H9 (cell line): ENCODE results near the gene MED8. TPM values are rescaled to one million over a fixed set of nuclear protein-coding genes. Genes with fewer than 3 reads are reported as not detected.

Experiments used
- DNase-seq: peaks from one replicate; pipeline ENCODE4 v3.0.0-alpha.2; 2017
- H2AFZ ChIP-seq: one replicate; pipeline ENCODE4 v1.6.1; 2013; ENCODE audit warnings: mild to moderate bottlenecking, low read length, control low read depth, moderate library complexity
- H2AK5ac ChIP-seq: 2 replicates; pipeline ENCODE4 v1.6.1; 2013; ENCODE audit warnings: low read length, control low read depth, mixed read lengths; ENCODE audit not compliant: insufficient read length
- H2BK120ac ChIP-seq: one replicate; pipeline ENCODE4 v1.6.1; 2013; ENCODE audit warnings: low read depth, mild to moderate bottlenecking, low read length, control low read depth, inconsistent platforms; ENCODE audit not compliant: poor library complexity, severe bottlenecking
- H2BK12ac ChIP-seq: 2 replicates; pipeline ENCODE4 v1.6.1; 2013; ENCODE audit warnings: low read length, control low read depth, mixed read lengths, low read depth; ENCODE audit not compliant: insufficient read length
- H2BK15ac ChIP-seq: 2 replicates; pipeline ENCODE4 v1.6.1; 2013; ENCODE audit warnings: low read depth, low read length, control low read depth
- H2BK20ac ChIP-seq: one replicate; pipeline ENCODE4 v1.6.1; 2013; ENCODE audit warnings: low read depth, mild to moderate bottlenecking, low read length, control low read depth, inconsistent platforms; ENCODE audit not compliant: poor library complexity, severe bottlenecking
- H2BK5ac ChIP-seq: 2 replicates; pipeline ENCODE4 v1.6.1; 2013; ENCODE audit warnings: low read length, control low read depth, mixed read lengths; ENCODE audit not compliant: insufficient read length
- H3K14ac ChIP-seq: 2 replicates; pipeline ENCODE4 v1.6.1; 2013; ENCODE audit warnings: low read length, control low read depth; ENCODE audit not compliant: insufficient read depth
- H3K18ac ChIP-seq: 2 replicates; pipeline ENCODE4 v1.6.1; 2013; ENCODE audit warnings: low read depth, mild to moderate bottlenecking, mixed read lengths, low read length, control low read depth; ENCODE audit not compliant: insufficient read length
- H3K23ac ChIP-seq: 2 replicates; pipeline ENCODE4 v1.6.1; 2013; ENCODE audit warnings: low read length, control low read depth, mixed read lengths, low read depth; ENCODE audit not compliant: insufficient read length
- H3K23me2 ChIP-seq: 2 replicates; pipeline ENCODE4 v1.6.1; 2013; ENCODE audit warnings: low read depth, mild to moderate bottlenecking, mixed read lengths, low read length, control low read depth; ENCODE audit not compliant: insufficient read length, poor library complexity, severe bottlenecking
- H3K27ac ChIP-seq: 2 replicates; pipeline ENCODE4 v1.5.1; 2013; ENCODE audit warnings: low read length, control low read depth, mixed read lengths, low read depth; ENCODE audit not compliant: insufficient read length
- H3K27me3 ChIP-seq: 2 replicates; pipeline ENCODE4 v1.6.1; 2013; ENCODE audit warnings: low read length, control low read depth, inconsistent platforms; ENCODE audit not compliant: insufficient read depth
- H3K4ac ChIP-seq: 2 replicates; pipeline ENCODE4 v1.6.1; 2013; ENCODE audit warnings: low read depth, mild to moderate bottlenecking, control low read depth, inconsistent platforms, low read length, moderate library complexity
- H3K4me1 ChIP-seq: 2 replicates; pipeline ENCODE4 v1.6.1; 2013; ENCODE audit warnings: low read length, control low read depth, inconsistent platforms; ENCODE audit not compliant: insufficient read depth
- H3K4me2 ChIP-seq: 2 replicates; pipeline ENCODE4 v1.6.1; 2013; ENCODE audit warnings: low read length, control low read depth, mixed read lengths; ENCODE audit not compliant: insufficient read length, insufficient read depth
- H3K56ac ChIP-seq: 2 replicates; pipeline ENCODE4 v1.6.1; 2013; ENCODE audit warnings: low read depth, mild to moderate bottlenecking, mixed read lengths, low read length, control low read depth; ENCODE audit not compliant: insufficient read length
- H3K79me1 ChIP-seq: 2 replicates; pipeline ENCODE4 v1.6.1; 2013; ENCODE audit warnings: low read depth, mild to moderate bottlenecking, moderate library complexity, low read length, control low read depth, inconsistent platforms; ENCODE audit not compliant: insufficient read depth, poor library complexity, severe bottlenecking
- H3K79me2 ChIP-seq: 2 replicates; pipeline ENCODE4 v1.6.1; 2013; ENCODE audit warnings: low read length, control low read depth, inconsistent platforms; ENCODE audit not compliant: insufficient read depth
- H3K9ac ChIP-seq: 2 replicates; pipeline ENCODE4 v1.6.1; 2013; ENCODE audit warnings: low read length, control low read depth, mixed read lengths; ENCODE audit not compliant: insufficient read length; ENCODE audit errors: extremely low read depth
- H3K9me3 ChIP-seq: one replicate; pipeline ENCODE4 v1.6.1; 2013; ENCODE audit warnings: low read depth, low read length, inconsistent platforms; ENCODE audit not compliant: control insufficient read depth
- H3T11ph ChIP-seq: one replicate; pipeline ENCODE4 v1.6.1; 2013; ENCODE audit warnings: mild to moderate bottlenecking, low read length, control low read depth, inconsistent platforms
- H4K20me1 ChIP-seq: one replicate; pipeline ENCODE4 v1.6.1; 2013; ENCODE audit not compliant: control insufficient read depth, insufficient read length, insufficient read depth
- H4K5ac ChIP-seq: 2 replicates; pipeline ENCODE4 v1.6.1; 2013; ENCODE audit warnings: low read depth, mild to moderate bottlenecking, mixed read lengths, low read length, control low read depth; ENCODE audit not compliant: insufficient read length
- H4K8ac ChIP-seq: replicated peaks from 2 replicates; pipeline ENCODE4 v1.6.1; 2013; ENCODE audit warnings: low read length, control low read depth, mixed read lengths, low read depth; ENCODE audit not compliant: insufficient read length
- H4K91ac ChIP-seq: 2 replicates; pipeline ENCODE4 v1.6.1; 2013; ENCODE audit warnings: low read depth, mild to moderate bottlenecking, moderate library complexity, mixed read lengths, low read length, control low read depth; ENCODE audit not compliant: insufficient read length
- H3K27ac Mint-ChIP-seq, 3 experiments: 2 replicates in 2 of 3; 3 replicates in 1 of 3; pipeline ENCODE4 v1.8.0; 2020 to 2021; ENCODE audit warnings: mixed read lengths in 3 of 3, mild to moderate bottlenecking in 1 of 3, moderate library complexity in 1 of 3
- H3K27me3 Mint-ChIP-seq: 2 replicates; pipeline ENCODE4 v1.8.0; 2021; ENCODE audit warnings: low read depth, mild to moderate bottlenecking, moderate library complexity, mixed read lengths
- H3K36me3 Mint-ChIP-seq, 3 experiments: 2 replicates in 2 of 3; 3 replicates in 1 of 3; pipeline ENCODE4 v1.8.0; 2020 to 2021; ENCODE audit warnings: low read depth in 3 of 3, mixed read lengths in 3 of 3; ENCODE audit not compliant: insufficient read depth in 1 of 3
- H3K4me1 Mint-ChIP-seq, 2 experiments: 2 replicates each; pipeline ENCODE4 v1.8.0; 2020; ENCODE audit warnings: mixed read lengths in 2 of 2
- H3K4me3 Mint-ChIP-seq, 2 experiments: 2 replicates in 1 of 2; 3 replicates in 1 of 2; pipeline ENCODE4 v1.8.0; 2020 to 2021; ENCODE audit warnings: mild to moderate bottlenecking in 2 of 2, mixed read lengths in 2 of 2, moderate library complexity in 1 of 2
- H3K9me3 Mint-ChIP-seq, 2 experiments: 2 replicates in 1 of 2; 3 replicates in 1 of 2; pipeline ENCODE4 v1.8.0; 2020; ENCODE audit warnings: mild to moderate bottlenecking in 2 of 2, mixed read lengths in 2 of 2, moderate library complexity in 1 of 2
- WGBS: extraction: QIAGEN DNeasy Blood & Tissue Kit; methylation state at CpG from one replicate; pipeline ENCODE4 v1.1.7; 2013; ENCODE audit warnings: missing lambda C conversion rate, low lambda C conversion rate, mixed read lengths; ENCODE audit not compliant: insufficient read length; ENCODE audit errors: extremely low coverage; 5-methylcytosine and 5-hydroxymethylcytosine counted together
- total RNA-seq: library from RNA; stranded (reverse); gene quantifications from 2 replicates; pipeline ENCODE4 v1.2.1, GENCODE V29; 2021
- TF ChIP-seq, protein P1 (sequence below): fragments of 200-600 bp; sonication (generic); conservative IDR thresholded peaks from 3 replicates; pipeline ENCODE4 v1.8.0; 2021; ENCODE audit warnings: antibody characterized with exemption, mild to moderate bottlenecking

MED8 gene
- total RNA-seq, 1 experiment from 2014 or later, result 23.0 TPM

DNA sequence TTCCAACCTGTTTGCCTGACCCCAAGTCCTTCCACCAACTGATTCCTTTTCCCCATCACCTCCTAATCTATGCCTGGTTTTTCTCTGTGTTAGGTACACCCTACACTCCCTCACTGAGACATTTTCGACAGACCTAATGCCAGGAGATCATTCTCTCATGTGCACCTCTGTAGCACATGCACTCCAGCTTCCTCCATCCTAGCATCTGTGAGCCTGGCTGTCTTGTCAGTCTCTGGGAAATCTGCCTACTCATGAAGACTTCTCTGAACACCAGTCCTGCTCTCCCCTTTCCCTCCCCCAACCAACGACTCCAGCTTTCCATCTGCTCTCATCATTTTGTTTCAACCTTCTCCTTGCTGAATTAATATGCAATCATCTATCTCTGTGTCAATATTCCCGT is 987 bp downstream of the MED8 start:
- no peak overlapping the region for H3K14ac ChIP-seq
- no peak overlapping the region for H4K8ac ChIP-seq
- no peak overlapping the region for H3K9ac ChIP-seq
- no CpG with 5 or more reads among the region's 3 CpGs for WGBS
- H4K91ac ChIP-seq, result no peak overlapping the region
- no peak overlapping the region for H2AFZ ChIP-seq
- no peak overlapping the region for H3K4ac ChIP-seq
- H3K4me1 ChIP-seq, result no peaks in the 10 kb centered on the region
- no peaks in the 10 kb centered on the region for H3K27me3 ChIP-seq
- no peak for DNase-seq
- peak overlapping the region in 1 of 3 experiments; percentile 24; a peak in 2 of 7 replicates for H3K27ac Mint-ChIP-seq
- H3T11ph ChIP-seq, result no peak overlapping the region
- no peak overlapping the region for H2AK5ac ChIP-seq
- peaks cover 2% of the 10 kb centered on the region for H3K79me1 ChIP-seq
- no peaks in the 10 kb centered on the region for H4K20me1 ChIP-seq
- H3K18ac ChIP-seq, result no peak overlapping the region
- H2BK20ac ChIP-seq, result no peak overlapping the region
- H3K4me1 Mint-ChIP-seq, result peaks cover 14 to 16% of the 10 kb centered on the region in 2 experiments
- no peak overlapping the region for H2BK120ac ChIP-seq
- H3K9me3 ChIP-seq, result no peaks in the 10 kb centered on the region
- H3K4me3 Mint-ChIP-seq, result peak overlapping the region; percentile 100
- peak overlapping the region; percentile 73 for H3K4me2 ChIP-seq
- no peak overlapping the region for H3K23ac ChIP-seq
- no peaks in the 10 kb centered on the region; a peak in 1 of 5 replicates for H3K9me3 Mint-ChIP-seq
- H3K56ac ChIP-seq, result no peak overlapping the region
- H3K23me2 ChIP-seq, result peaks cover 7% of the 10 kb centered on the region
- no peak overlapping the region for H3K27ac ChIP-seq
- no peak overlapping the region for H2BK12ac ChIP-seq
- peaks cover 1% of the 10 kb centered on the region; the same call in 1 of the 2 replicates for H3K79me2 ChIP-seq
- H4K5ac ChIP-seq, result no peak overlapping the region
- H3K27me3 Mint-ChIP-seq, result no peaks in the 10 kb centered on the region
- no peak overlapping the region for H2BK5ac ChIP-seq
- H2BK15ac ChIP-seq, result no peak overlapping the region
- H3K36me3 Mint-ChIP-seq, result peaks cover 5 to 45% (median 30%) of the 10 kb centered on the region in 3 experiments; a peak in 6 of 7 replicates
- TF ChIP-seq, protein P1, sequence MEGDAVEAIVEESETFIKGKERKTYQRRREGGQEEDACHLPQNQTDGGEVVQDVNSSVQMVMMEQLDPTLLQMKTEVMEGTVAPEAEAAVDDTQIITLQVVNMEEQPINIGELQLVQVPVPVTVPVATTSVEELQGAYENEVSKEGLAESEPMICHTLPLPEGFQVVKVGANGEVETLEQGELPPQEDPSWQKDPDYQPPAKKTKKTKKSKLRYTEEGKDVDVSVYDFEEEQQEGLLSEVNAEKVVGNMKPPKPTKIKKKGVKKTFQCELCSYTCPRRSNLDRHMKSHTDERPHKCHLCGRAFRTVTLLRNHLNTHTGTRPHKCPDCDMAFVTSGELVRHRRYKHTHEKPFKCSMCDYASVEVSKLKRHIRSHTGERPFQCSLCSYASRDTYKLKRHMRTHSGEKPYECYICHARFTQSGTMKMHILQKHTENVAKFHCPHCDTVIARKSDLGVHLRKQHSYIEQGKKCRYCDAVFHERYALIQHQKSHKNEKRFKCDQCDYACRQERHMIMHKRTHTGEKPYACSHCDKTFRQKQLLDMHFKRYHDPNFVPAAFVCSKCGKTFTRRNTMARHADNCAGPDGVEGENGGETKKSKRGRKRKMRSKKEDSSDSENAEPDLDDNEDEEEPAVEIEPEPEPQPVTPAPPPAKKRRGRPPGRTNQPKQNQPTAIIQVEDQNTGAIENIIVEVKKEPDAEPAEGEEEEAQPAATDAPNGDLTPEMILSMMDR, result no peak
